Breast epithelium (tissue), 4 donors: ENCODE measurements around the gene PDHA1. TPM values are rescaled to one million over a fixed set of nuclear protein-coding genes. Genes with fewer than 3 reads are reported as not detected.

Experiments
- DNase-seq, 2 donors: peaks; one replicate each; pipeline ENCODE4 v3.0.0-alpha.2; 2019; ENCODE audit warnings: low spot score in 2 of 2
- H3K27ac ChIP-seq, 2 donors: fragments of 200-600 bp; sonication (generic) in 1 of 2; one replicate each; pipeline ENCODE4 v1.5.1; 2016 to 2019; ENCODE audit warnings: mild to moderate bottlenecking in 1 of 2
- H3K27me3 ChIP-seq, 2 donors: fragments of 200-600 bp; sonication (generic) in 1 of 2; one replicate each; pipeline versions ENCODE4 v1.5.1 to v1.6.0; 2017 to 2019; ENCODE audit warnings: control low read depth in 1 of 2, mild to moderate bottlenecking in 1 of 2
- H3K36me3 ChIP-seq: fragments of 200-600 bp; one replicate; pipeline ENCODE4 v1.5.1; 2019
- H3K4me1 ChIP-seq, 2 donors: fragments of 200-600 bp; sonication (generic); one replicate each; pipeline ENCODE4 v1.5.1; 2016 to 2019; ENCODE audit warnings: control low read depth in 1 of 2
- H3K4me3 ChIP-seq, 3 donors: fragments of 200-600 bp; sonication (generic); 1 replicate in 2 of 3; 2 replicates in 1 of 3; pipeline ENCODE4 v1.5.1; 2016 to 2019; ENCODE audit warnings: mild to moderate bottlenecking in 3 of 3, moderate library complexity in 2 of 3
- H3K9me3 ChIP-seq, 2 donors: fragments of 200-600 bp; sonication (generic) in 1 of 2; one replicate each; pipeline ENCODE4 v1.5.1; 2016 to 2019; ENCODE audit warnings: control low read depth in 1 of 2
- POLR2A ChIP-seq: fragments of 450-650 bp; IDR thresholded peaks from one replicate; pipeline ENCODE4 v1.6.1; 2016; ENCODE audit warnings: antibody characterized with exemption, mild to moderate bottlenecking, moderate library complexity
- POLR2AphosphoS5 ChIP-seq, 3 donors: sonication (generic); formaldehyde crosslinking; IDR thresholded peaks; one replicate each; pipeline ENCODE4 v1.6.1; 2017; ENCODE audit warnings: antibody characterized with exemption in 3 of 3
- intact Hi-C: fragments of 100-400 bp; cut with DNase I; formaldehyde crosslinking; loops from one replicate; pipeline ENCODE4 v1.15.1; 2023; ENCODE audit warnings: low total_unique reads
- total RNA-seq, 3 donors: library from RNA; depleted of rRNA; stranded (reverse); fragments of >200 nt; gene quantifications; one replicate each; pipeline ENCODE4 v1.1.0, GENCODE V29; 2016
- TF ChIP-seq, protein P1 (sequence below), 3 donors: fragments of 450-650 bp; IDR thresholded peaks; one replicate each; pipeline ENCODE4 v1.5.1; 2016 to 2017; ENCODE audit warnings: antibody characterized with exemption in 3 of 3, mild to moderate bottlenecking in 3 of 3, moderate library complexity in 3 of 3

PDHA1 gene
- total RNA-seq, 3 donors from 2014 or later = 54.7 to 58.4 (median 55.7) TPM

DNA sequence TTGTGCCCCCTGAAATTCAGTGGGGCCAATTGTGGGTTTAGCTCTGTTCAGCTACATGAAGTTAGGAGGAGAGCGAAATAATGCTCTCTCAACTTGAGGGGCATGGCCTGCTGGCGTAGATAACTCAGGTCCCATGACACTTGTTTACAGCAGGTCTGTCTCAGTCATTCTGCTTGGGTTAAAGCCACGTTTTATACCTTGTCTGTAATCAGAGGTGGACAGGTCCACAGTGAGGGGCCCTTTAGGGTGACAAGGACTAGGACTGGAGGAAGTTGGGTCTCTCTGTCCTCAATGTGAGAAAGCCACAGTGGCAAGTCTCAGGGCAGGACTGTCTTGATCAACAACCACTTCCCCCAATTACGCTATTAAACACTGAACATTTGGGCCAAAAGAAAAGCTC, 49.0 kb downstream of the PDHA1 start:
- H3K4me1 ChIP-seq = no peaks in the 10 kb centered on the region
- no peak for DNase-seq
- H3K27ac ChIP-seq = no peak overlapping the region
- no peak overlapping the region for H3K4me3 ChIP-seq
- TF ChIP-seq POLR2AphosphoS5 (IDR thresholded peaks at IDR 0.05) = no peak
- TF ChIP-seq, protein P1, sequence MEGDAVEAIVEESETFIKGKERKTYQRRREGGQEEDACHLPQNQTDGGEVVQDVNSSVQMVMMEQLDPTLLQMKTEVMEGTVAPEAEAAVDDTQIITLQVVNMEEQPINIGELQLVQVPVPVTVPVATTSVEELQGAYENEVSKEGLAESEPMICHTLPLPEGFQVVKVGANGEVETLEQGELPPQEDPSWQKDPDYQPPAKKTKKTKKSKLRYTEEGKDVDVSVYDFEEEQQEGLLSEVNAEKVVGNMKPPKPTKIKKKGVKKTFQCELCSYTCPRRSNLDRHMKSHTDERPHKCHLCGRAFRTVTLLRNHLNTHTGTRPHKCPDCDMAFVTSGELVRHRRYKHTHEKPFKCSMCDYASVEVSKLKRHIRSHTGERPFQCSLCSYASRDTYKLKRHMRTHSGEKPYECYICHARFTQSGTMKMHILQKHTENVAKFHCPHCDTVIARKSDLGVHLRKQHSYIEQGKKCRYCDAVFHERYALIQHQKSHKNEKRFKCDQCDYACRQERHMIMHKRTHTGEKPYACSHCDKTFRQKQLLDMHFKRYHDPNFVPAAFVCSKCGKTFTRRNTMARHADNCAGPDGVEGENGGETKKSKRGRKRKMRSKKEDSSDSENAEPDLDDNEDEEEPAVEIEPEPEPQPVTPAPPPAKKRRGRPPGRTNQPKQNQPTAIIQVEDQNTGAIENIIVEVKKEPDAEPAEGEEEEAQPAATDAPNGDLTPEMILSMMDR (IDR thresholded peaks at IDR 0.05) = no peak
- TF ChIP-seq POLR2A = no peak
- no peaks in the 10 kb centered on the region for H3K36me3 ChIP-seq
- peaks cover 0 to 8% of the 10 kb centered on the region in 2 donors for H3K27me3 ChIP-seq
- intact Hi-C loops = no loop called here
- H3K9me3 ChIP-seq = no peaks in the 10 kb centered on the region

DNA sequence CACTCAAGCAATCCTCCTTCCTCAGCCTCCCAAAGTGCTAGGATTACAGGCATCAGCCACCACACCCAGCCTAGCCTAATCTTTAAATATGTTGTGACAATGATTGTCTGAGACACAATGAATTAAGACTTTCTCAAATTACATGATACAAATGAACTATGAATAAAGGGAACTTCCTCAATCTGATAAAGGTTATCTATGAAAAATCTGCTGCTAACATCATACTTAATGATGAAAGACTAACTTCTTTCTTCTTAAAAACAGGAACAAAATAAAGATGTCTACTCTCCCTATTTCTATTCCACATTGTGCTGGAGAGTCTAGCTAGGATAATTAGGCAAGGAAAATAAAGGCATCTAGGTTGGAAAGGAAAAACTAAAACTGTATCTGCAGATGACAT, 60.0 kb downstream of the PDHA1 start:
- intact Hi-C loops = no loop called here
- DNase-seq = no peak
- TF ChIP-seq POLR2AphosphoS5 (IDR thresholded peaks at IDR 0.05) (no peak), POLR2A (no peak)
- TF ChIP-seq, protein P1 (IDR thresholded peaks at IDR 0.05) = no peak
- H3K4me3 ChIP-seq = no peak overlapping the region
- no peaks in the 10 kb centered on the region for H3K4me1 ChIP-seq
- H3K27ac ChIP-seq = no peak overlapping the region
- H3K27me3 ChIP-seq = peaks cover 0 to 18% of the 10 kb centered on the region in 2 donors
- no peaks in the 10 kb centered on the region for H3K9me3 ChIP-seq
- no peaks in the 10 kb centered on the region for H3K36me3 ChIP-seq

DNA sequence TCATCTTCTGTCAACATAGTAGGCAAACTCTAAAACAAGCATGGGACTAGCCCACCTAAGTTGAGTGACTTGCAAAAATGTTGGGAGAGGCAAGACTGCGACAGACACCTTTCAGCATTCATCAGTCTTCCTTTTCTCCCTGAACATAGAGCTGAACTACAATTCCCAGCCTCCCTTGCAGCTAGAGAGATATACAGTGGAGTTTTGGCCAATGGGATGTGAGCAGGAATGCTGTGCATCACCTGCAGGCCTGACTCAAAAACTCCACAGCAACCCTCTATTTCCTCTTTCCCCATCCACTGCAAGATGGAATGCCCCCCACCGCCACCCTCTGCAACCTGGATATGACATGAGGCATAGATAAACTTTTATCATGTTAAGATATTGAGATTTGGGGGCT, 66.5 kb downstream of the PDHA1 start:
- no peak overlapping the region for H3K27ac ChIP-seq

More for the DNA sequence above, 66.5 kb downstream of the PDHA1 start:
- Histone ChIP-seq H3K9me3 (no peaks in the 10 kb centered on the region), H3K36me3 (no peaks in the 10 kb centered on the region), H3K4me3 (no peak overlapping the region), H3K27me3 (peaks cover 0 to 12% of the 10 kb centered on the region in 2 donors), H3K4me1 (no peaks in the 10 kb centered on the region)
- DNase-seq = no peak
- intact Hi-C loops = no loop called here
- TF ChIP-seq, protein P1 (IDR thresholded peaks at IDR 0.05) = no peak
- no peak for TF ChIP-seq POLR2AphosphoS5 (IDR thresholded peaks at IDR 0.05)
- TF ChIP-seq POLR2A = no peak

Other genes starting within 250 kb of the PDHA1 start
- 1 to 10 TPM in 1 of 3 donors, under 1 TPM in 2; 0.66 to 1.3 (median 0.96) TPM for gene ADGRG2, start 221.5 kb upstream of the PDHA1 start, total RNA-seq
- gene MAP3K15, start 171.6 kb downstream of the PDHA1 start, total RNA-seq = not detected